GM12878 (cell line): ENCODE results near the gene MTRF1. TPM values are rescaled to one million over a fixed set of nuclear protein-coding genes. Genes with fewer than 3 reads are reported as not detected.
A peak's percentile ranks its signal among the peaks of the same experiment; 100 is the strongest.

Source experiments
- CHD1 ChIP-seq: IDR thresholded peaks from 2 replicates; pipeline ENCODE4 v1.6.1; 2012; ENCODE audit warnings: low read depth, low read length, improper control_type of control experiment
- CHD2 ChIP-seq: IDR thresholded peaks from 2 replicates; pipeline ENCODE4 v1.6.1; 2011; ENCODE audit warnings: low read depth, low read length, improper control_type of control experiment, borderline replicate concordance
- E4F1 ChIP-seq: fragments of 450-650 bp; IDR thresholded peaks from 2 replicates; pipeline ENCODE4 v1.6.1; 2018; ENCODE audit warnings: borderline replicate concordance, mild to moderate bottlenecking; ENCODE audit not compliant: partially characterized antibody
- EED ChIP-seq: sonication (generic); IDR thresholded peaks from 2 replicates; pipeline ENCODE4 v1.6.1; 2016; ENCODE audit warnings: antibody characterized with exemption, low read depth
- EZH2 ChIP-seq: IDR thresholded peaks from 2 replicates; pipeline ENCODE4 v1.6.1; 2012; ENCODE audit warnings: low read depth, mild to moderate bottlenecking, control low read depth, inconsistent platforms, low read length, borderline replicate concordance; ENCODE audit not compliant: control insufficient read depth
- IRF4 ChIP-seq: IDR thresholded peaks from 2 replicates; pipeline ENCODE4 v1.6.1; 2011; ENCODE audit warnings: low read depth, low read length
- NBN ChIP-seq: fragments of 450-650 bp; IDR thresholded peaks from 2 replicates; pipeline ENCODE4 v1.6.1; 2016
- NKRF ChIP-seq: fragments of 450-650 bp; conservative IDR thresholded peaks from 2 replicates; pipeline ENCODE4 v1.6.1; 2017; ENCODE audit warnings: mild to moderate bottlenecking, moderate library complexity
- POLR2AphosphoS5 ChIP-seq: IDR thresholded peaks from 2 replicates; pipeline ENCODE4 v1.6.1; 2011; ENCODE audit warnings: mild to moderate bottlenecking, low read length, inconsistent platforms
- RELB ChIP-seq: fragments of 450-650 bp; IDR thresholded peaks from 2 replicates; pipeline ENCODE4 v1.6.1; 2017; ENCODE audit warnings: low read depth, mild to moderate bottlenecking, moderate library complexity
- SMARCA5 ChIP-seq: fragments of 450-650 bp; IDR thresholded peaks from 2 replicates; pipeline ENCODE4 v1.6.1; 2017; ENCODE audit warnings: mild to moderate bottlenecking
- SPI1 ChIP-seq: IDR thresholded peaks from 2 replicates; pipeline ENCODE4 v1.6.1; 2011; ENCODE audit warnings: low read depth, mild to moderate bottlenecking, low read length, moderate library complexity, borderline replicate concordance; ENCODE audit not compliant: insufficient read depth
- TBL1XR1 ChIP-seq: IDR thresholded peaks from 2 replicates; pipeline ENCODE4 v1.6.1; 2012; ENCODE audit warnings: low read depth, low read length, improper control_type of control experiment
- ZBTB33 ChIP-seq: fragments of 450-650 bp; IDR thresholded peaks from 2 replicates; pipeline ENCODE4 v1.6.1; 2017; ENCODE audit warnings: mild to moderate bottlenecking
- ZBTB40 ChIP-seq: fragments of 450-650 bp; IDR thresholded peaks from 2 replicates; pipeline ENCODE4 v1.6.1; 2016; ENCODE audit warnings: mild to moderate bottlenecking, moderate library complexity, borderline replicate concordance
- ZNF622 ChIP-seq: fragments of 450-650 bp; IDR thresholded peaks from 2 replicates; pipeline ENCODE4 v1.6.1; 2017; ENCODE audit warnings: mild to moderate bottlenecking, inconsistent platforms
- ZZZ3 ChIP-seq: IDR thresholded peaks from 2 replicates; pipeline ENCODE4 v1.6.1; 2011; ENCODE audit warnings: low read depth; ENCODE audit not compliant: control insufficient read depth, insufficient read length
- polyA plus RNA-seq, 11 experiments: library from polyadenylated mRNA; depleted of rRNA in 4 of 11; unstranded in 6 of 11; stranded (reverse) in 5 of 11; fragments of >200 nt; fragmentation: Nextera tagmentation in 4 of 11; fragmentation: Illumina TruSeq in 1 of 11; extraction: Ambion mirVana in 4 of 11; extraction: Trizol in 1 of 11; gene quantifications; 1 replicate in 1 of 11; 2 replicates in 10 of 11; pipeline versions ENCODE4 v1.2.1 to v1.2.3, GENCODE V29; 2011 to 2016; ENCODE audit warnings: inconsistent platforms in 2 of 11, missing spikeins in 2 of 11, low read depth in 1 of 11
- total RNA-seq, 4 experiments: library from RNA; depleted of rRNA in 3 of 4; stranded (reverse); fragments of >200 nt in 3 of 4; fragmentation: Illumina TruSeq in 1 of 4; extraction: Trizol in 1 of 4; gene quantifications; 2 replicates each; pipeline versions ENCODE4 v1.2.1 to v1.2.3, GENCODE V29; 2013 to 2021

The MTRF1 gene
- total and polyA plus RNA-seq, 10 of the 15 experiments (the other 5 are each of a cell fraction or from before 2014, with no cell fraction given), result 12.1 to 33.7 (median 20.6) TPM

- TF ChIP-seq E4F1 (no peak), NBN (peak; percentile 85; the same call in 1 of the 2 replicates), EZH2 (no peak), POLR2AphosphoS5 (peak; percentile 88), TBL1XR1 (peak; percentile 81; the same call in 1 of the 2 replicates), ZBTB40 (peak; percentile 99), NKRF (no peak; the same call in 1 of the 2 replicates), EED (no peak), CHD2 (peak; percentile 71), SMARCA5 (no peak), ZZZ3 (no peak), CHD1 (no peak), ZBTB33 (no peak), IRF4 (no peak), SPI1 (no peak), ZNF622 (no peak), RELB (peak; percentile 84)
Observed at GRCh38 chr13:41263261-41263971, at the start of gene MTRF1 (continued).
